ENCODE data around the gene GPC5.

- TF ChIP-seq POLR2A (IDR thresholded peaks at IDR 0.05) = no peak
- TF ChIP-seq CTCF (IDR thresholded peaks at IDR 0.05) = no peak
Measured at GRCh38 chr13:92745258-92745657, 1346.8 kb downstream of the GPC5 start.
